ENCODE data around the gene RIPOR1. TPM values are rescaled to one million over a fixed set of nuclear protein-coding genes. Genes with fewer than 3 reads are reported as not detected.
"Not testable (repeated sequence)": the region's sequence is repeated elsewhere in the genome, so short reads cannot be mapped to it uniquely, and the experiment has no call there.

The RIPOR1 gene
- total RNA-seq = 42.6 TPM

GRCh38 chr16:67528222-67528869 lies at the start of gene RIPOR1:
Gene RIPOR1, plus strand, starts transcription at chr16:67528829. Its CDS starts 9,618 bp downstream, at chr16:67538447.
- Histone ChIP-seq H3K27me3 (ENCODE audit: insufficient read depth, low read length) (no peaks in the 10 kb centered on the region), H3K9me3 (ENCODE audit: low read depth, low read length) (no peaks in the 10 kb centered on the region), H3K4me3 (ENCODE audit: low read length) (peak within 1 kb of the TSS; percentile 61), H3K4me1 (ENCODE audit: insufficient read depth, low read length) (peaks cover 50% of the 10 kb centered on the region)

- H3K4me1 ChIP-seq (ENCODE audit: insufficient read depth, low read length) = peaks cover 78% of the 10 kb centered on the region
- peak within 1 kb of the TSS; percentile 99 for H3K4me3 ChIP-seq (ENCODE audit: low read length)
- no peaks in the 10 kb centered on the region for H3K27me3 ChIP-seq (ENCODE audit: insufficient read depth, low read length)
- H3K9me3 ChIP-seq (ENCODE audit: low read depth, low read length) = no peaks in the 10 kb centered on the region
These were observed 47.6 kb upstream of the RIPOR1 start, which contains the start of gene ATP6V0D1 for GRCh38 chr16:67480833-67481560. Gene ATP6V0D1, minus strand, starts transcription at chr16:67481157. Its CDS starts 71 bp downstream, at chr16:67481086.

- peaks cover 81% of the 10 kb centered on the region for H3K4me1 ChIP-seq (ENCODE audit: insufficient read depth, low read length)
- H3K27me3 ChIP-seq (ENCODE audit: insufficient read depth, low read length) = no peaks in the 10 kb centered on the region
- no peaks in the 10 kb centered on the region for H3K9me3 ChIP-seq (ENCODE audit: low read depth, low read length)
- peak overlapping the region; percentile 99 for H3K4me3 ChIP-seq (ENCODE audit: low read length)
These were observed 46.9 kb upstream of the RIPOR1 start for GRCh38 chr16:67481561-67482232.

GRCh38 chr16:67482233-67482924 lies 46.2 kb upstream of the RIPOR1 start:
- Histone ChIP-seq H3K4me1 (ENCODE audit: insufficient read depth, low read length) (peaks cover 85% of the 10 kb centered on the region), H3K4me3 (ENCODE audit: low read length) (peak overlapping the region; percentile 99)

GRCh38 chr16:67483150-67483549 lies 45.5 kb upstream of the RIPOR1 start, which contains the start of gene AGRP:
Gene AGRP, minus strand, starts transcription at chr16:67483547. Its CDS starts 149 bp downstream, at chr16:67483398.
- Histone ChIP-seq H3K4me3 (ENCODE audit: low read length) (peak within 1 kb of the TSS; percentile 99), H3K4me1 (ENCODE audit: insufficient read depth, low read length) (peaks cover 86% of the 10 kb centered on the region), H3K9me3 (ENCODE audit: low read depth, low read length) (no peaks in the 10 kb centered on the region), H3K27me3 (ENCODE audit: insufficient read depth, low read length) (no peaks in the 10 kb centered on the region)

More at GRCh38 chr16:67482233-67482924, 46.2 kb upstream of the RIPOR1 start:
- no peaks in the 10 kb centered on the region for H3K27me3 ChIP-seq (ENCODE audit: insufficient read depth, low read length)
- H3K9me3 ChIP-seq (ENCODE audit: low read depth, low read length) = no peaks in the 10 kb centered on the region

GRCh38 chr16:67483731-67484525 lies 44.7 kb upstream of the RIPOR1 start:
- H3K9me3 ChIP-seq (ENCODE audit: low read depth, low read length) = no peaks in the 10 kb centered on the region
- peaks cover 87% of the 10 kb centered on the region for H3K4me1 ChIP-seq (ENCODE audit: insufficient read depth, low read length)
- no peak overlapping the region for H3K4me3 ChIP-seq (ENCODE audit: low read length)
- no peaks in the 10 kb centered on the region for H3K27me3 ChIP-seq (ENCODE audit: insufficient read depth, low read length)

GRCh38 chr16:67486805-67487204 lies 41.8 kb upstream of the RIPOR1 start:
- H3K4me3 ChIP-seq (ENCODE audit: low read length) = no peak overlapping the region
- H3K27me3 ChIP-seq (ENCODE audit: insufficient read depth, low read length) = no peaks in the 10 kb centered on the region
- H3K4me1 ChIP-seq (ENCODE audit: insufficient read depth, low read length) = peaks cover 99% of the 10 kb centered on the region
- H3K9me3 ChIP-seq (ENCODE audit: low read depth, low read length) = no peaks in the 10 kb centered on the region

- H3K4me3 ChIP-seq (ENCODE audit: low read length); H3K9me3 ChIP-seq (ENCODE audit: low read depth, low read length); H3K27me3 ChIP-seq (ENCODE audit: insufficient read depth, low read length): not testable (repeated sequence)
- H3K4me1 ChIP-seq (ENCODE audit: insufficient read depth, low read length) = peaks cover 99% of the 10 kb centered on the region
These were observed 41.1 kb upstream of the RIPOR1 start for GRCh38 chr16:67487561-67487960.

GRCh38 chr16:67489401-67490083 lies 39.1 kb upstream of the RIPOR1 start:
- Histone ChIP-seq H3K4me3 (ENCODE audit: low read length) (no peak overlapping the region), H3K27me3 (ENCODE audit: insufficient read depth, low read length) (no peaks in the 10 kb centered on the region), H3K9me3 (ENCODE audit: low read depth, low read length) (no peaks in the 10 kb centered on the region), H3K4me1 (ENCODE audit: insufficient read depth, low read length) (peaks cover 99% of the 10 kb centered on the region)

GRCh38 chr16:67490335-67491096 lies 38.1 kb upstream of the RIPOR1 start:
- peaks cover 94% of the 10 kb centered on the region for H3K4me1 ChIP-seq (ENCODE audit: insufficient read depth, low read length)
- H3K27me3 ChIP-seq (ENCODE audit: insufficient read depth, low read length) = no peaks in the 10 kb centered on the region
- H3K4me3 ChIP-seq (ENCODE audit: low read length) = no peak overlapping the region

GRCh38 chr16:67499106-67499505 lies 29.5 kb upstream of the RIPOR1 start:
- Histone ChIP-seq H3K4me1 (ENCODE audit: insufficient read depth, low read length) (peaks cover 21% of the 10 kb centered on the region), H3K27me3 (ENCODE audit: insufficient read depth, low read length) (no peaks in the 10 kb centered on the region), H3K4me3 (ENCODE audit: low read length) (no peak overlapping the region), H3K9me3 (ENCODE audit: low read depth, low read length) (no peaks in the 10 kb centered on the region)

More at GRCh38 chr16:67490335-67491096, 38.1 kb upstream of the RIPOR1 start:
- no peaks in the 10 kb centered on the region for H3K9me3 ChIP-seq (ENCODE audit: low read depth, low read length)

GRCh38 chr16:67504031-67505021 lies 24.3 kb upstream of the RIPOR1 start:
- Histone ChIP-seq H3K9me3 (ENCODE audit: low read depth, low read length) (no peaks in the 10 kb centered on the region), H3K4me1 (ENCODE audit: insufficient read depth, low read length) (peaks cover 56% of the 10 kb centered on the region), H3K4me3 (ENCODE audit: low read length) (no peak overlapping the region), H3K27me3 (ENCODE audit: insufficient read depth, low read length) (no peaks in the 10 kb centered on the region)

Data from mononuclear cell (primary cell).